GM10266 (cell line): Measurements from ENCODE around the gene VARS1.
"Not testable (repeated sequence)": the region's sequence is repeated elsewhere in the genome, so short reads cannot be mapped to it uniquely, and the experiment has no call there.

Experiments
- DNase-seq: peaks from one replicate; pipeline ENCODE4 v3.0.0; 2012; ENCODE audit errors: extremely low spot score
- TF ChIP-seq, protein P1 (sequence below): IDR thresholded peaks from 2 replicates; pipeline ENCODE4 v1.5.1; 2012; ENCODE audit warnings: mild to moderate bottlenecking, low read depth; ENCODE audit not compliant: control insufficient read depth, insufficient read depth; ENCODE audit errors: missing control alignments

The VARS1 gene

DNA sequence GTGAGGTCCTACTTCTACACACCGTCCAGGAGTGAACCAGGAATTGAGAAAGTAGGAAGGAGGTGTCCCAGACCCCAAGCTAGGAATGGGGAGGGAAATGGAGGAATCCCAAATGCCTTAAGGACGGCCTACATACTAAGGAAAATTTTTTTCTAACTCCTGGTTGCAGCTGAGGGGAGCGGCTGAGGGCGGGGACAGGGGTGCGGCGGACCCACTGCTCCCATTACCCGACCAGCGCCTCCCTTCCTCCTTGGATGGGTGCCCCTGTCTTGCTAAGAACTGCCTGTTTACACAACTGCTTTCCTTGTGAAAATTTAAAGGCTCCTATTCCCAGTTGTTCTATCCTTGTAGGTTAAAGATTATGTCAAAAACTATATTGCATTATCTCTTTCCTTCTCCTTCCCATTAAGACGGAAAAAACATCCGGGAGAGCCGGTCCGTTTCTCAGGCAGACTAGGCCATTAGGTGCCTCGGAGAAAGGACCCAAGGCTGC lies 31.3 kb upstream of the VARS1 start:
- TF ChIP-seq, protein P1, sequence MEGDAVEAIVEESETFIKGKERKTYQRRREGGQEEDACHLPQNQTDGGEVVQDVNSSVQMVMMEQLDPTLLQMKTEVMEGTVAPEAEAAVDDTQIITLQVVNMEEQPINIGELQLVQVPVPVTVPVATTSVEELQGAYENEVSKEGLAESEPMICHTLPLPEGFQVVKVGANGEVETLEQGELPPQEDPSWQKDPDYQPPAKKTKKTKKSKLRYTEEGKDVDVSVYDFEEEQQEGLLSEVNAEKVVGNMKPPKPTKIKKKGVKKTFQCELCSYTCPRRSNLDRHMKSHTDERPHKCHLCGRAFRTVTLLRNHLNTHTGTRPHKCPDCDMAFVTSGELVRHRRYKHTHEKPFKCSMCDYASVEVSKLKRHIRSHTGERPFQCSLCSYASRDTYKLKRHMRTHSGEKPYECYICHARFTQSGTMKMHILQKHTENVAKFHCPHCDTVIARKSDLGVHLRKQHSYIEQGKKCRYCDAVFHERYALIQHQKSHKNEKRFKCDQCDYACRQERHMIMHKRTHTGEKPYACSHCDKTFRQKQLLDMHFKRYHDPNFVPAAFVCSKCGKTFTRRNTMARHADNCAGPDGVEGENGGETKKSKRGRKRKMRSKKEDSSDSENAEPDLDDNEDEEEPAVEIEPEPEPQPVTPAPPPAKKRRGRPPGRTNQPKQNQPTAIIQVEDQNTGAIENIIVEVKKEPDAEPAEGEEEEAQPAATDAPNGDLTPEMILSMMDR, result no peak
- peak; percentile 64 for DNase-seq

DNA sequence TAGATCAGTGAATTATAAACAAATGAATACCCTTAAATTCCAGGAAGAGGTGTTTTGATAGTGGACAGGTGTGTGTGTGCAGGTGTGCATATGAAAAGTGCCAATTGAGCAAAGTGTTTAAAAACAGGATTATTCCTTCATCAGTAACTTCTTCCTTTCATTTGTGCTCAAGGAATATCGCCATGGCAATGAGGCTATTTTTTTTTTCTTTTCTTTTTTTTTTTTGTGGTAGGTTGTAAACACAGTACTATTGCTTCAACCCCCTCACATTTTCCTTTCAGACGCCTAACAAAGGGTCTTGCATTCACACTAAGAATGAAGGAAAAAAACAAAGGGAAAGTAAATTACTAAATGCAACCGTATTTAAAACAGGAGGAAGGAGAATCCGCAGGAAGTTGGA lies 30.0 kb upstream of the VARS1 start:
- TF ChIP-seq, protein P1, result no peak
- no peak for DNase-seq

DNA sequence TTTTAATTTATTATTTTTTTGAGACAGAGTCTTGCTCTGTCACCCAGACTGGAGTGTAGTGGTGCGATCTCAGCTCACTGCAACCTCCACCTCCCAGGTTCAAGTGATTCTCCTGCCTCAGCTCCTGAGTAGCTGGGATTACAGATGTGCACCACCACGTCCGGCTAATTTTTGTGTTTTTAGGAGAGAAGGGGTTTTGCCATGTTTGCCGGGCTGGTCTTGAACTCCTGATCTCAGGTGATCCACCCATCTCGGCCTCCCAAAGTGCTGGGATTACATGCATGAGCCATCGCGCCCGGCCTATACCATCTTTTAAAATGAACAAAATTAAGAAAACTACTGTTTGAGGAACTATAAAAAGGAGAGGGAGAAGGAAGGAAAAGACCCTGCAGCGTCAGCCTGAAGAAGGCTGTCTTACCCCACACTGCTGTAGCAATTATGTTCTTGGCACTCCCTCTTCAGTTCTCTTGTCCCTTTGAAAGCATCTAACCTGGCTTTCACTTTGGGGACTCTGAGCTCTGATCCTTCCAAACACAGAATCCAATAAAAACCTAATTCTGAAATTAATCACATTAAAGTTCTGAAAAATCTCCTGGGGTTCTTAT lies 28.1 kb upstream of the VARS1 start:
- DNase-seq, result not testable (repeated sequence)

DNA sequence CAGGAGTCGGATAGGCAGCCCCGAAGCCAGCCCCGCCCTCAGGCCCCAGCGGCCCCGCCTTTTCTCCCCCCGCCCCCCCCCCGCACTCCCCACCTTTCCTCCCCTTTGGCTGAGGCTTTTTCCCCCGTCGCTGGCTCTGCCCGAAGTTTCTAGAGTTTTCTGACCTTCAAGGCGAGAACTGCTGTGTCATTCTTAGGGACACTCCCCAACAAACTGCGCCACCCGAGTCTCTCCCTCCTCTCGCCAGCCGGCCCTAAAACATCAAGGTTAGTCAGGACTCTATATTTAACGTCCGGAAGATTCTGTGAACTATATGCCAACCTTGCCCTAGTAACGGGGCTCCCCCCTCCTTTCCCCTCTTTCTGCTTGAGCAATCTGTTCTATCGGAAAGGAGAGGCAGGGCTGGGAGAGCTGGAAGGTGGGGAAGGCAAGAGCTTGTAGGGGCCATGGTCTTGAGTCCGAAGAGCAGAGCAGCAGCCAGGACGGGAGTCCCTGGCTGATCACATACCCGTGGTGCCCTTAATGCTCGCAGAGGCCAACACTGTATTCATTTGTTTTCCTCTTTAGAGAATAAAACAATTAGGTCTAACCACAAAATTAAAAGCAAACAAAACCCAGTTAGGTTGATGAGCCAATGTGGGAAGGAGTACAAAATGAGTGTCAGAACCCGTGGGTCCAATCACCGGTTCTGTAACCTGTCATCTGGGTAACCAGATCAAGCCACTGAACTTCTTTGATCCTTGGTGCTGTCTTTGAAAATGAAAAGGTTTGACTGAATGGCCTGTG lies 26.7 kb upstream of the VARS1 start:
- peak; percentile 57 for DNase-seq

DNA sequence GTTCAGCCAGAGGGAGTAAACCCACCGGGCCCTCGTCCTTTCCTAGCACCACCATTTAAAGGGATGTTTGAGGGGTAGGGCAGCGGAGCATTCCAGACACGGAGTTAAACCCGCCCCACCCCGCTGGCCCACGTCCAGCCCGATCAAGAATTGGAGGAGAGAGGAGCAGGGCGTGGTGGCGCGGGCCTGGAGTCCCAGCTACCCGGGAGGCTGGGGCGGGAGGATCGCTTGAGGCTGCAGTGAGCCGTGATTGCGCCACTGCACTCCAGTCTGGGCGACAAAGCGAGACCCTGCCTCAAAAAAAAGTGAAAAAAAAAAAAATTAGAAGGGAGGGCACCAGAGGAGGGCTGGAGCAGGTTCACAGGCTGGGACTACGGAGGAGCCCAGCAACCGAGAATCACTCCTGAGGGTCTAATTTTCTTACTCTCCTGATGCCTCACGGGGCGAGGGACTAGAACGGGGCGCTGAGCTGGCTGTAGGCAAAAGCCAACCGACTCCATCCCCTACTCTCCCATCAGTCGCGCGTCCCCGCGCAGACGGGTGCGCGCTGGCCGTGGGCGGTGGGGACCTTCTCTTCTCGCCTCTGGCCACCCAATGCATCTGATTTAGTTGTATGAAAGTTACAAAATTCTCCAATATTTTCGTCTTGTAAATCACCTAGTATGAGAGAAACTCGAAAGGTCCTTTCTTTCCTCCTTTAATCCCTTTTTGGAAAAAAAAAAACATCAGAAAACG lies 25.9 kb upstream of the VARS1 start:
- TF ChIP-seq, protein P1, result no peak
- DNase-seq, result peak; percentile 56

More for the DNA sequence above, 26.7 kb upstream of the VARS1 start:
- TF ChIP-seq, protein P1, result no peak

DNA sequence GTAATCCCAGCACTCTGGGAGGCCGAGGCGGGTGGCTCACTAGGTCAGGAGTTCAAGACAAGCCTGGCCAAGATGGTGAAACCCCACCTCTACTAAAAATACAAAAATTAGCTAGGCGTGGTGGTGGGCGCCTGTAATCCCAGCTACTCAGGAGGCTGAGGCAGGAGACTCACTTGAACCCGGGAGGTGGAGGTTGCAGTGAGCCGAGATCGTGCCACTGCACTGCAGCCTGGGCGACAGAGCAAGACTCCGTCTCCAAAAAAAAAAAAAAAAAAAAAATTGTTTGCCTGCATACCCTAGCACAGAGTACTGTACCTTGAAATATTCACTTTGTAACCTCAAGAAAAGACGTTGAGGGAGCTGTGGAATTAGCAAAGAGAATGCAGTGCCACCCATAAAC lies 24.8 kb upstream of the VARS1 start:
- DNase-seq, result not testable (repeated sequence)

DNA sequence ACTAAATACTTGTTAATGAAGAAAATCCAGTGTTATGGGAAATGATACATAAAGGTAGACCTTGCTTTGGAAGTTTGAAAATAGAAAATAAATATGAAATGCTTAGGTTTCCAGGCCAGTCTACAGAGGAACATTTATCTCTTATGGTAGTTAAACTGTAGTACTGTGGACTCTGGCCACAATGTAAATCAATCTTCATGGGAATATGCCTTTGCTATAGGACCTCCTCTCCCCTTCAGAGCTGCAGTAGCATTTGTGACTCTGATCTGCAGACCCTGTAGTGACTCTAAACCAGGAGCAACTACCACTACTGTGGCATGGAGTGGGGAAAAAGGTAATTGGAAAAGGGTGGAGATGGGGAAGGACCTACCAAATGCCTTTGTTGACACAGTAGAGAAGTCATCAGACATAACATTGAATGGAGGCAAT lies 24.3 kb upstream of the VARS1 start:
- TF ChIP-seq, protein P1, result no peak

DNA sequence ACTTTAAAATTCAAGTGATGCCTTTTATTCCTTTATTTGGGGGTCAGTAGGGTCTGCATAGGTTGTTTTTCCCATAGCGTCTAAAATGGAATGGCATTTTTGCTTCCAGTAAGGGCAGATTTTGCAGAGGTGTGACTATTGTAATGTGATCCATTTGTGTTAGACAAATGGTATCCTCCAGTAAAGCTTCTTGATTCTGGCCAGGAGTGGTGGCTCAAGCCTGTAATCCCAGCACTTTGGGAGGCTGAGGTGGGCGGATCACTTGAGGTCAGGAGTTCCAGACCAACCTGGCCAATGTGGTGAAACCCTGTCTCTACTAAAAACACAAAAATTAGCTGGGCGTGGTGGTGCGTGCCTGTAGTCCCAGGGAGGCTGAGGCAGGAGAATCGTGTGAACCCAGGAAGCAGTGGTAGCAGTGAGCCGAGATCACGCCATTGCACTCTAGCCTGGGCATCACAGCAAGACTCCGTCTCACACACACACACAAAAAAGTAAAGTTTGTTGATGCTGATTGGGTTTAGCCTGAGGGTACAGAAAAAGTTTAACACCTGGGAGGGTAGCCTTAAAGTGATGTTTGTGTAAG lies 22.5 kb upstream of the VARS1 start:
- DNase-seq, result not testable (repeated sequence)

More for the DNA sequence above, 24.3 kb upstream of the VARS1 start:
- DNase-seq, result peak; percentile 1

DNA sequence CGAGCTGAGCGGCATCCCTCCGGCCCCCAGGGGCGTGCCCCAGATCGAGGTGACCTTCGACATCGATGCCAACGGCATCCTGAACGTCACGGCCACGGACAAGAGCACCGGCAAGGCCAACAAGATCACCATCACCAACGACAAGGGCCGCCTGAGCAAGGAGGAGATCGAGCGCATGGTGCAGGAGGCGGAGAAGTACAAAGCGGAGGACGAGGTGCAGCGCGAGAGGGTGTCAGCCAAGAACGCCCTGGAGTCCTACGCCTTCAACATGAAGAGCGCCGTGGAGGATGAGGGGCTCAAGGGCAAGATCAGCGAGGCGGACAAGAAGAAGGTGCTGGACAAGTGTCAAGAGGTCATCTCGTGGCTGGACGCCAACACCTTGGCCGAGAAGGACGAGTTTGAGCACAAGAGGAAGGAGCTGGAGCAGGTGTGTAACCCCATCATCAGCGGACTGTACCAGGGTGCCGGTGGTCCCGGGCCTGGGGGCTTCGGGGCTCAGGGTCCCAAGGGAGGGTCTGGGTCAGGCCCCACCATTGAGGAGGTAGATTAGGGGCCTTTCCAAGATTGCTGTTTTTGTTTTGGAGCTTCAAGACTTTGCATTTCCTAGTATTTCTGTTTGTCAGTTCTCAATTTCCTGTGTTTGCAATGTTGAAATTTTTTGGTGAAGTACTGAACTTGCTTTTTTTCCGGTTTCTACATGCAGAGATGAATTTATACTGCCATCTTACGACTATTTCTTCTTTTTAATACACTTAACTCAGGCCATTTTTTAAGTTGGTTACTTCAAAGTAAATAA lies 21.8 kb upstream of the VARS1 start:
- DNase-seq, result peak; percentile 19
